Aorta (tissue), 5 donors: Measurements from ENCODE around the gene SNX13. TPM values are rescaled to one million over a fixed set of nuclear protein-coding genes. Genes with fewer than 3 reads are reported as not detected.

Experiments used
- ATAC-seq: fragments of 200-7000 bp; cut with Tn5 transposase; one replicate; pipeline ENCODE4 v1.9.1; 2022; ENCODE audit warnings: moderate library complexity; ENCODE audit not compliant: low FRiP score
- DNase-seq, 2 donors: peaks; one replicate each; pipeline ENCODE4 v3.0.0-alpha.2; 2020
- H3K27ac ChIP-seq, 2 donors: one replicate each; pipeline ENCODE4 v1.5.1; 2013; ENCODE audit warnings: low read length in 2 of 2, mild to moderate bottlenecking in 2 of 2, moderate library complexity in 2 of 2, control low read depth in 1 of 2, inconsistent platforms in 1 of 2, low read depth in 1 of 2
- H3K27me3 ChIP-seq, 2 donors: one replicate each; pipeline ENCODE4 v1.6.1; 2013; ENCODE audit warnings: control low read depth in 1 of 2, low read length in 1 of 2, mild to moderate bottlenecking in 1 of 2, moderate library complexity in 1 of 2; ENCODE audit not compliant: insufficient read depth in 2 of 2, control insufficient read depth in 1 of 2
- H3K36me3 ChIP-seq, 2 donors: one replicate each; pipeline ENCODE4 v1.6.1; 2013; ENCODE audit warnings: control low read depth in 1 of 2, low read length in 1 of 2, mild to moderate bottlenecking in 1 of 2; ENCODE audit not compliant: insufficient read depth in 2 of 2, control insufficient read depth in 1 of 2
- H3K4me1 ChIP-seq, 2 donors: one replicate each; pipeline ENCODE4 v1.6.1; 2013; ENCODE audit warnings: low read length in 2 of 2, control low read depth in 1 of 2, mild to moderate bottlenecking in 1 of 2, moderate library complexity in 1 of 2; ENCODE audit not compliant: insufficient read depth in 2 of 2, control insufficient read depth in 1 of 2
- H3K4me3 ChIP-seq, 2 donors: one replicate each; pipeline ENCODE4 v1.5.1; 2013; ENCODE audit warnings: low read length in 2 of 2, control low read depth in 1 of 2, mild to moderate bottlenecking in 1 of 2
- H3K9me3 ChIP-seq: one replicate; pipeline ENCODE4 v1.6.1; 2013; ENCODE audit warnings: mild to moderate bottlenecking, low read length; ENCODE audit not compliant: control insufficient read depth
- WGBS, 2 donors: extraction: QIAGEN DNeasy Blood & Tissue Kit; methylation state at CpG; one replicate each; pipeline ENCODE4 v1.1.7; 2013; 5-methylcytosine and 5-hydroxymethylcytosine counted together
- intact Hi-C, 2 donors: fragments of 100-400 bp; cut with DNase I; formaldehyde crosslinking; loops; one replicate each; pipeline versions ENCODE4 v1.14.2 to v1.15.0; 2022
- long read RNA-seq, 2 donors: library from polyadenylated mRNA; unstranded; transcript quantifications; one replicate each; pipeline ENCODE4 v2.0.0, GENCODE V29; 2020 to 2021
- polyA plus RNA-seq, 2 donors: library from polyadenylated mRNA; stranded (reverse); fragments of 200-250 nt; gene quantifications; one replicate each; pipeline ENCODE4 v1.2.3, GENCODE V29; 2013
- total RNA-seq, 2 donors: library from RNA; stranded (reverse); fragmentation: NEBNext Ultra II Directional; extraction: Animal tissue kit (Norgen Biotek cat#: 25700); gene quantifications; one replicate each; pipeline ENCODE4 v1.2.1, GENCODE V29; 2021
- donor health status: healthy with polysubstance abuse.
- donor health status: Bipolar disorder and iron deficiency.
- donor health status: DM: no; HTN: no; CAD: no.
- donor health status: DM: no; HTN: no; CAD: no.
- donor health status: DM: yes; HTN: yes; CAD: no.

Gene SNX13
- total RNA-seq (10 to 100 TPM; 44.9 to 52.0 TPM), polyA plus RNA-seq (10 to 100 TPM in 1 of 2 donors, 1 to 10 TPM in 1; 9.4 to 10.3 TPM)
- long read RNA-seq, donor 1, full-length matches to known transcripts: 4 of 51 reads
- long read RNA-seq, donor 1, partial matches to known transcripts: 28 of 51 reads
- long read RNA-seq, donor 1, other reads (novel, unspliced or antisense): 19 of 51 reads
- long read RNA-seq, donor 2, full-length matches to known transcripts: 12 of 20 reads
- long read RNA-seq, donor 2, partial matches to known transcripts: 0 of 20 reads
- long read RNA-seq, donor 2, other reads (novel, unspliced or antisense): 8 of 20 reads

- ATAC-seq: peak; percentile 99
Observed at GRCh38 chr7:17940302-17940883, at the start of gene SNX13. Gene SNX13 (minus strand): TSS chr7:17940494. CDS start chr7:17940295, 199 bp downstream.

GRCh38 chr7:17989546-17989945 lies 49.3 kb upstream of the SNX13 start:
- WGBS, 2 donors: 95% methylated on average over 5 of the region's 5 CpGs
- Histone ChIP-seq H3K36me3 (no peaks in the 10 kb centered on the region), H3K9me3 (no peaks in the 10 kb centered on the region), H3K27ac (no peak overlapping the region), H3K4me3 (no peak overlapping the region), H3K27me3 (no peaks in the 10 kb centered on the region), H3K4me1 (no peaks in the 10 kb centered on the region)
- DNase-seq (no peak), ATAC-seq (no peak)
- intact Hi-C loops: no loop called here

More at GRCh38 chr7:17940302-17940883, at the start of gene SNX13:
- Histone ChIP-seq H3K27me3 (no peaks in the 10 kb centered on the region), H3K27ac (peak within 1 kb of the TSS; percentile 78 to 79), H3K36me3 (no peaks in the 10 kb centered on the region), H3K4me3 (peak within 1 kb of the TSS; percentile 52 to 83), H3K9me3 (no peaks in the 10 kb centered on the region), H3K4me1 (no peaks in the 10 kb centered on the region)
- peak; percentile 96 to 97 for DNase-seq
- 0% methylated on average over 65 to 66 of the region's 66 CpGs for WGBS, 2 donors
- intact Hi-C loops: no loop called here

GRCh38 chr7:17988858-17989257 lies 48.6 kb upstream of the SNX13 start:
- intact Hi-C loops: no loop called here
- no peaks in the 10 kb centered on the region for H3K36me3 ChIP-seq
- no peaks in the 10 kb centered on the region for H3K9me3 ChIP-seq
- ATAC-seq: no peak
- no peak for DNase-seq
- H3K27me3 ChIP-seq: no peaks in the 10 kb centered on the region
- H3K4me1 ChIP-seq: no peaks in the 10 kb centered on the region
- no peak overlapping the region for H3K4me3 ChIP-seq
- 93 to 96% methylated on average over 6 of the region's 6 CpGs for WGBS, 2 donors
- H3K27ac ChIP-seq: no peak overlapping the region

GRCh38 chr7:17988141-17988540 lies 47.8 kb upstream of the SNX13 start:
- ATAC-seq: no peak
- no peak overlapping the region for H3K27ac ChIP-seq
- no peak for DNase-seq

GRCh38 chr7:17986851-17987250 lies 46.6 kb upstream of the SNX13 start:
- WGBS, 2 donors: 4 to 6% methylated on average over 1 of the region's 1 CpG
- Histone ChIP-seq H3K27ac (no peak overlapping the region), H3K4me3 (no peak overlapping the region), H3K9me3 (no peaks in the 10 kb centered on the region), H3K27me3 (no peaks in the 10 kb centered on the region), H3K4me1 (no peaks in the 10 kb centered on the region), H3K36me3 (no peaks in the 10 kb centered on the region)
- intact Hi-C loops: no loop called here
- ATAC-seq (no peak), DNase-seq (no peak)

More at GRCh38 chr7:17988141-17988540, 47.8 kb upstream of the SNX13 start:
- Histone ChIP-seq H3K27me3 (no peaks in the 10 kb centered on the region), H3K4me1 (no peaks in the 10 kb centered on the region), H3K4me3 (no peak overlapping the region), H3K36me3 (no peaks in the 10 kb centered on the region), H3K9me3 (no peaks in the 10 kb centered on the region)
- WGBS, 2 donors: 90 to 93% methylated on average over 6 of the region's 6 CpGs
- intact Hi-C loops: no loop called here

- intact Hi-C loops: no loop called here
- H3K36me3 ChIP-seq: no peaks in the 10 kb centered on the region
- ATAC-seq: no peak
- no peak for DNase-seq
- no peak overlapping the region for H3K4me3 ChIP-seq
- H3K27me3 ChIP-seq: no peaks in the 10 kb centered on the region
- no peak overlapping the region for H3K27ac ChIP-seq
- 90% methylated on average over 6 of the region's 6 CpGs for WGBS, 2 donors
- no peaks in the 10 kb centered on the region for H3K4me1 ChIP-seq
- no peaks in the 10 kb centered on the region for H3K9me3 ChIP-seq
Observed at GRCh38 chr7:17985473-17986239, 45.4 kb upstream of the SNX13 start.

GRCh38 chr7:17984288-17984687 lies 44.0 kb upstream of the SNX13 start:
- Histone ChIP-seq H3K36me3 (no peaks in the 10 kb centered on the region), H3K4me3 (no peak overlapping the region), H3K4me1 (no peaks in the 10 kb centered on the region), H3K27ac (no peak overlapping the region), H3K27me3 (no peaks in the 10 kb centered on the region), H3K9me3 (no peaks in the 10 kb centered on the region)
- no peak for ATAC-seq
- 80 to 92% methylated on average over 1 of the region's 1 CpG for WGBS, 2 donors
- no peak for DNase-seq
- intact Hi-C loops: no loop called here

- Histone ChIP-seq H3K27ac (no peak overlapping the region), H3K4me1 (no peaks in the 10 kb centered on the region), H3K36me3 (no peaks in the 10 kb centered on the region), H3K9me3 (no peaks in the 10 kb centered on the region), H3K27me3 (no peaks in the 10 kb centered on the region), H3K4me3 (no peak overlapping the region)
- ATAC-seq: no peak
- intact Hi-C loops: no loop called here
- 76 to 85% methylated on average over 3 of the region's 3 CpGs for WGBS, 2 donors
- no peak for DNase-seq
Observed at GRCh38 chr7:17983221-17984062, 43.1 kb upstream of the SNX13 start.
